GM12873 (cell line): ENCODE data around the gene CEP112.

Experiments
- TF ChIP-seq, protein P1 (sequence below): IDR thresholded peaks from 2 replicates; pipeline ENCODE4 v1.5.1; 2012; ENCODE audit warnings: low read depth, mild to moderate bottlenecking, moderate library complexity, low read length, control low read depth; ENCODE audit not compliant: insufficient read depth; ENCODE audit errors: missing control alignments

The CEP112 gene

DNA sequence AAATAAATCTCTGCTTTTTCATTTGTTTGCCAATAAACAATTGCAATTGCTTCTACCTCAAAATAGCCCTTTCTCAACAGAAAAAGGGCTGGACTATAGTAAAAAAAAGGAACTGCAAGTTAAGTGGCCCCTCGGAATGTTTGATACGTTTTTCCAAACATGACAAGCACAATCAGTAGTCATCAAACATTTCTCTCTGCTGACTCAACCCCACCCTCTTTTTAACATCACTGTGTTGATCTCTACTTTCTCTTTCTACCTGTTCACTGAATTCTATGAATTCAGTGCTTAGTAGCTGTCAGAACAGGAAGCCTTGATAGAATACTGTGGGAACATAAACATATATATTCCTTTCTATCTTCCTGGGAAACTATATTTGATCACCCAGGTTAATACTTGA lies 514.0 kb downstream of the CEP112 start:
- TF ChIP-seq, protein P1, sequence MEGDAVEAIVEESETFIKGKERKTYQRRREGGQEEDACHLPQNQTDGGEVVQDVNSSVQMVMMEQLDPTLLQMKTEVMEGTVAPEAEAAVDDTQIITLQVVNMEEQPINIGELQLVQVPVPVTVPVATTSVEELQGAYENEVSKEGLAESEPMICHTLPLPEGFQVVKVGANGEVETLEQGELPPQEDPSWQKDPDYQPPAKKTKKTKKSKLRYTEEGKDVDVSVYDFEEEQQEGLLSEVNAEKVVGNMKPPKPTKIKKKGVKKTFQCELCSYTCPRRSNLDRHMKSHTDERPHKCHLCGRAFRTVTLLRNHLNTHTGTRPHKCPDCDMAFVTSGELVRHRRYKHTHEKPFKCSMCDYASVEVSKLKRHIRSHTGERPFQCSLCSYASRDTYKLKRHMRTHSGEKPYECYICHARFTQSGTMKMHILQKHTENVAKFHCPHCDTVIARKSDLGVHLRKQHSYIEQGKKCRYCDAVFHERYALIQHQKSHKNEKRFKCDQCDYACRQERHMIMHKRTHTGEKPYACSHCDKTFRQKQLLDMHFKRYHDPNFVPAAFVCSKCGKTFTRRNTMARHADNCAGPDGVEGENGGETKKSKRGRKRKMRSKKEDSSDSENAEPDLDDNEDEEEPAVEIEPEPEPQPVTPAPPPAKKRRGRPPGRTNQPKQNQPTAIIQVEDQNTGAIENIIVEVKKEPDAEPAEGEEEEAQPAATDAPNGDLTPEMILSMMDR, result no peak

DNA sequence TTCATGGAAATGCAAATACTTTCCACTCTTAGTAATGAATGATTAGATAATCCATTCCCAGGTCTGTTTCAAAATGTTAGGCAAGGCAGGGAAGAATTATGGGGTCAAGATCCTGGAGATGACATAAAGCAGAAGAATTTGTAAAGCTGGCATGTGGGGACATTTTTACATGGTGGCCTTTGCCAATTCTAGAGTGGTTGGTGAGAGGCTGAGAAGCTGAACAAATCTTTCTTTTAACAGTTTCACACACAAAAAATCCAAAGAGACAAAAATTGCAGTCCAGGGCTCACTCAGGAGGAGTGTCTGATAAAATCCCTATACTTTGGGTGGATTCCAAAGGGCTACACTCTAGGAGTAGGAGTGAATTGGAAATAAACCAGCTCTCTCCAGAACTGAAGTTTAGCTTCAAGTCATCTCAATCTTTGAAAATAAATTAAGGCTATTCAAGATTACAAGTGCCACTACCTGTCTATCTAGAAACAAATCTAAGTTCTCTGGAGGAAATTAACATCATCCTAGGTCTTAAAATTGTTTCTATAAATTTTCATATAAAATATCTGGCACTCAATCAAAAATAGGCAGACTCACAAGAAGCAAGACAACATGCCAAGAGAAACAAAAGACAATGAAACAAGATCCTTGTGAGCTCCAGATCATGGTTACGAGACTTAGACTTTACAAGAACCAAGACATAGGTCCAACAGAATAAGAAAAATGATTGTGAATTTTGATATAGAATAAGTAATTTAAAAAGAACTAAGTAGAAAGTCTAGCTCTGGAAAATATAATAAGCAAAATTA lies 517.5 kb downstream of the CEP112 start:
- TF ChIP-seq, protein P1, result no peak

DNA sequence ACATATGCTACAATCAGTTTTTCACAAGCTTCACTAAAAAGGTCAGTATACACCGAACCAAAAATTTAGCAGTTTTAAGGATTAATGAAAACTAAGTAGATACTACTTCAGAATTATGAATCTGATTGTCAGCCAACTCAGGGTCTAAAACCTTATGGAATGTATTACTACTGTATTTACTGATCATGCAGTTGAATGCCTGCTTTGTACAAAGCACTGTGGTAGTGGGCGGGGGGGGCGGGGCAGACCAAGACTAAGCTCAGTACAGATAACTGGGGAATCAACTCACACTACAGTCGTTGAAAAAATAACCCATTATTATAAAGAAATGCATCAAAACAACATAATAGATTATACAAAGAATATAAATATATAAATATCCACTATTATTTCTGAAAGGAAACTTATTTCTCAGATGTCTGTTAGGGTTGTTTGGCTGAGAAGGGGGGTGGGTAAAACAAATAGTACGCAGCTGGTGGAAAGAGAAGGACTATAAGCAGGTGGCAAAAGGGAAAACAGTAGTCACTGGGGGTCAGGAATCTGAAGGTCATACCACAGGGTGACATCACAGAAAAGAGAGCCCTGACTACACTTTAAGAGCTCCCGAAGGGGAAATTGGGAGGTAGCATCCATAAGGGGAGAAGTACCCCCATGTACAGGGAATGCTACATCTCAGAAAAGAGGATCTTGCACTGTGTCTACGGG lies 521.1 kb downstream of the CEP112 start:
- TF ChIP-seq, protein P1, result no peak

DNA sequence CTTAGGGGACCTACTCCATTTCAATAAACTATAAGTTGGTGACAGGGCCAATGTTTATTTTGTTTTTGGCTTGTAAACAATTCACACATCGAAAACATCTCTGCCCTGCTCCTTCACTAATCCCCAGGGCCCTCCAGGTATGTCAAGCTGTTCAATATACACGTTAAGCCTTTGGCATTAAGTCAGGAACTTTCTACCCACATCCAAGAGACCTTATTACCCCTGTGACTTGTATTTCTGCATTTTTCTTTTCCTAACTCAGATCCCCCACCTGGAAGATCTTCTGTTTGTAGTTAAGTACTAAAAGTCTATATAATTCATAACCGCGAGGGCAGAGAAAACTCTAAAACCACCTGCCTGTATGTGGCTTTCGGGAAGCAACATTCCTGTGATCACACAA lies 523.7 kb downstream of the CEP112 start:
- TF ChIP-seq, protein P1, result no peak

DNA sequence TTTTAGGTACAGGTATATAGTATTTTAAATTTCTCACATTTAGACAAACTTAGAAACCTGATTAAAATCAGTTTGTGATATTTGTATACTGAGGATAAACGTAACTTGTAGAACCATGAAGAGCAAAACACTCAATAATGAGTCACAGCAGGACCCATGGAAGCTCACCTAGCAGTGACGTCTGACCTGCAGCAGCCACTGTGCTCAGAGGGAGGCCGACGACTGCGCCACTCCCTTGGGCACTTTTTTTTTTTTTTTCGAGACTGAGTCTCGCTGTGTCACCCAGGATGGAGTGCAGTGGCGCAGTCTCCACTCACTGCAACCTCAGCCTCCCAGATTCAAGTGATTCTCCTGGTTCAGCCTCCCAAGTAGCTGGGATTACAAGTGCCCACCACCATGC lies 524.3 kb downstream of the CEP112 start:
- TF ChIP-seq, protein P1, result no peak

DNA sequence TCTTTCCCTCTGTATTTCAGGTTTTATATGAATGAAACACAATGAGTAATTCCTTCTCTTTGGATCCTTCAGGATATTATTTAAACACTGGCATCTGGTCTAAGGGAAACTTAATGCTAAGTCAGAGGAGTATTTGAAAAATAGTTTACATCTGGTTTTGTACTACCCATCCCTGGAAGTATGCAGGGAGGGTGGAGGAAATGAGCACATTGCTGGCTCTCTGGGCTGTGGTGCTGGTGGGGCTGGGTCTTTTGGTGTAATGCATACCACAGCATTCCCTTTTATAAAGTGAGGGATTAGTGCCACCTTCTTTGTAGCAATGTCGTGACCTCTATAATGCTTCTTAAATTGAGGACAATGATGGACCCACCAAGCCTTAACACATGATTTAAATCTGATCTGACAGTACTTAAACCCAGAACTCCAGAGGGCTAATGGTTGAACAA lies 525.0 kb downstream of the CEP112 start:
- TF ChIP-seq, protein P1, result no peak

DNA sequence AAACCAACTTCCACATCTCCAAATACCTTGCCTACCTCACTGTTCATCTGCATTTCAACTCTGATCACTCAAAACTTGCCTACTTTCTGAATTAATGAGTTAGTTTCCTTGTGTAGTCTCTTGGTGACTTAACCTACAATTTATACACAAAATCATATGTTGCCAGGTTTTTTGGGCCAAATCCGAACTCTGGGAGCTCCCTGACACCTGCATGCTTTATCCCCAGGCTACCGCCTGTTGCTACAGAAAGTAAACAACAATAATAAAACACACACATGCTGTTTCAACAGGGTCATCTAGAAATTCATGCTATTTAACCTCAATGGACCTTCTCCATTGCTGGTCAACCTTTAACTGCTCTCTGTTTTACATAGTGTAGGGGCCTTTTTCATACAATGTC lies 526.0 kb downstream of the CEP112 start:
- TF ChIP-seq, protein P1, result no peak
